AG10803 (cell line): ENCODE results near the gene LCN12.

Source experiments
- DNase-seq: peaks from one replicate; pipeline ENCODE4 v3.0.0; 2010; ENCODE audit warnings: low read depth
- H3K4me3 ChIP-seq: 2 replicates; pipeline ENCODE4 v1.5.1; 2011; ENCODE audit warnings: mild to moderate bottlenecking, low read length, control low read depth
- CTCF ChIP-seq: conservative IDR thresholded peaks from 2 replicates; pipeline ENCODE4 v1.5.1; 2011; ENCODE audit warnings: mild to moderate bottlenecking, low read length, control low read depth, inconsistent platforms

The LCN12 gene

GRCh38 chr9:136978073-136978864 lies 26.2 kb downstream of the LCN12 start:
- no peak for TF ChIP-seq CTCF
- H3K4me3 ChIP-seq: peak overlapping the region; percentile 60
- DNase-seq: peak; percentile 39

GRCh38 chr9:136978865-136979544 lies 26.9 kb downstream of the LCN12 start:
- DNase-seq: no peak
- no peak overlapping the region for H3K4me3 ChIP-seq
- TF ChIP-seq CTCF: no peak

- no peak for DNase-seq
These were observed 27.9 kb downstream of the LCN12 start for GRCh38 chr9:136979769-136980587.

GRCh38 chr9:136980669-136981478 lies 28.8 kb downstream of the LCN12 start:
- no peak for TF ChIP-seq CTCF
- no peak for DNase-seq
- no peak overlapping the region for H3K4me3 ChIP-seq

More at GRCh38 chr9:136979769-136980587, 27.9 kb downstream of the LCN12 start:
- no peak for TF ChIP-seq CTCF
- no peak overlapping the region for H3K4me3 ChIP-seq

- TF ChIP-seq CTCF: no peak
- H3K4me3 ChIP-seq: no peak overlapping the region
- no peak for DNase-seq
These were observed 29.6 kb downstream of the LCN12 start for GRCh38 chr9:136981588-136982231.
